NK-92 (cell line): ENCODE measurements around the gene CABLES2.

Experiments
- DNase-seq: peaks from one replicate; lab custom pipeline; 2025; ENCODE audit not compliant: unreplicated experiment; lab: John Stamatoyannopoulos, UW

The CABLES2 gene, protein sequence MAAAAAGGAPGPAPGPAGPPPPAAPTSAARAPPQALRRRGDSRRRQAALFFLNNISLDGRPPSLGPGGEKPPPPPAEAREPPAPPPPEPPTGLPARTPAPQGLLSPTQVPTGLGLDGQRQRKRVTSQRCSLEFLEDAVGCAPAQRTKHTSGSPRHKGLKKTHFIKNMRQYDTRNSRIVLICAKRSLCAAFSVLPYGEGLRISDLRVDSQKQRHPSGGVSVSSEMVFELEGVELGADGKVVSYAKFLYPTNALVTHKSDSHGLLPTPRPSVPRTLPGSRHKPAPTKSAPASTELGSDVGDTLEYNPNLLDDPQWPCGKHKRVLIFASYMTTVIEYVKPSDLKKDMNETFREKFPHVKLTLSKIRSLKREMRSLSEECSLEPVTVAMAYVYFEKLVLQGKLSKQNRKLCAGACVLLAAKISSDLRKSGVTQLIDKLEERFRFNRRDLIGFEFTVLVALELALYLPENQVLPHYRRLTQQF

DNA sequence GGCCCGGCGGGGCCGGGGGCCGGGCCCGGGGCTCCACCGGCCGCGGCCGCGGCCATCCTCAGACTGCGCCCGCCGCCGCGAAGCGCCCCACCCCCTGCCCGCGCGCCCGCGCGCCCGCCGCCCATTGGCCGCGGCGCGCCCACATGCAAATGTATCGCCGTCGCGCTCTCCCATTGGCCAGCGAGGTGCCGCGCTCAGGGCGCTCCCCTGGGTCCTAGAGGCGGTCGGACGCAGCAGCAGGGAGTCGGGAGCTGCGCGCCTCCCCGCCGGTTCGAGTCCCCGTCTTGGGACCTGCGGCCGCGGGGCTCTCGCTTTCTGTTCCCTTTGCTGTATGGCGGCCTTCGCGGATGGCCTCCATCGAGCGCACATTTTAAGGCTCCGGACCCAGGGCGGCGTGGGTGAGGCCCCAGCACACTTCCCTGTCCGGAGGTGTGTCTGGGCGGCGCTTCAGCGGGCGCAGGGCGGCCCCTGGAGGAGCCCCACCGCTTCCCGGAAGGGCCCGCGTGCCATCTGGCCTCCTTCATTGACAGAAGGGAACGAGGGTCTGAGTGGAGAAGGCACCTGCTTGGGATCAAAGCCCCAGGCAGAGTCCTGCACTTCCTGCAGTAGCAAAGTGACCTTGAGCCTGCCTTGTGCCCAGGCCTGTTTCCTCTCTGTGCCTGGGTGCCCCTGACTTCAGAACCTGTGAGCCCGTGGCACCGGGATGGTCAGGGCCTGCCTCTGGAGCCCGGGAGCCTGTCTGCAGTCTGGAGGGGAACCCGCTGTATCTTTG lies at the start of gene CABLES2:
Gene CABLES2, minus strand, starts transcription at position 65 of the 772 bp plus-strand sequence. Its CDS starts 9 bp downstream, at position 56.
- no peak for DNase-seq

DNA sequence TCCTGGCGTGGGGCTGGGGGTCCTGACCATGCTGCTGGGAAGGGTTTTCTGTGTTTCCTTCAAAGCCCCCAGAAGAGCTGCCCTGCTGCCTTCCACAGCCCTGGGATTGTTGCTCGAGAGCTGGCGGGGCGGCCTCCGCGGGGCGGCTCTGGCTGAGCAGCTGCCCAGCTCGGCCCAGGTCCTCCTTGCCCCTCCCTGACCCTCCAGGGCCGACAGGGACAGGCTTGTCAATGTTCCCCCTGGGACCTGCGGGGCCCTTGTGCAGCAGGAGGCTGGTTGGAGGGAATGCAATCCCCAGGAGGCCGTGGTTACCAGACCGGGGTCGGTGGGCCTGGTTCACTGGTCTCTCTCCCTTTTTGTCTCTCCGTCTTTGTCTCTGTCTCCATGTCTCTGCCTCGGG lies 48.8 kb upstream of the CABLES2 start:
- DNase-seq, result no peak

DNA sequence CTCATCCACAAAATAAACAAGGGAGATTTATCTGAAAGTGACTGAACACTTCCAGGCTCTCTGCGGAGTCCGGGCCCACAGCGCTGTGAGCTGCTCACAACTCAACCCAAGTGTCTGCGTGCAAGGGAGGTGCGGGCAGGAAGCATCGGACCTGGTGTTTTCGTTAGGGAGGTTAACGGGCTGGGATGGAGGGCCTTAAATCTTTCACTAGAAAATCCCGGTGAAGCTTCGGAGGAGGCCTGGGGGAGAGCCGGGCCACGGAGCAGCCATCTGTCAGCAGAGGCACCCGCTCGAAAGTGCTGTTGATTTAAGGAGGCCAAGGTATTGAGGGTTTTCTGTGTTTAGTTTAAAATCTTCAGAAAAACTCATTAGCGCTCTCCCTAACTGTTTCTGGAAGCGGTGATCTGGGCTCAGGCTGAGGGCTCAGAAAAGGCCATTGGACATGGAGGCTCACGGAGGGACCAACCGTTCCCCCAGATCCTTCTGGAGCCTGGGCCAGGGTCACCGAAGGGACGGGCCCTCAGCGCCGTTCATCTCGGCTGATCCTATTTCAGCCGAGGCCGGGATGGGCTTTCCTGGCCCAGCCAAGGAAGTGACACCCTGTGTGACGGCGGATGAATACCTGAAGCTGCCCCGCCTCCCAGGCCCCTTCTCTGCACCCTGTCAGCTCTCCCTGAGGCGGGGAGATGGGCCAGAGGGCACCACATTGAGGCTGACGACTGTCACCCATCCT lies 48.0 kb upstream of the CABLES2 start:
- DNase-seq, result no peak

DNA sequence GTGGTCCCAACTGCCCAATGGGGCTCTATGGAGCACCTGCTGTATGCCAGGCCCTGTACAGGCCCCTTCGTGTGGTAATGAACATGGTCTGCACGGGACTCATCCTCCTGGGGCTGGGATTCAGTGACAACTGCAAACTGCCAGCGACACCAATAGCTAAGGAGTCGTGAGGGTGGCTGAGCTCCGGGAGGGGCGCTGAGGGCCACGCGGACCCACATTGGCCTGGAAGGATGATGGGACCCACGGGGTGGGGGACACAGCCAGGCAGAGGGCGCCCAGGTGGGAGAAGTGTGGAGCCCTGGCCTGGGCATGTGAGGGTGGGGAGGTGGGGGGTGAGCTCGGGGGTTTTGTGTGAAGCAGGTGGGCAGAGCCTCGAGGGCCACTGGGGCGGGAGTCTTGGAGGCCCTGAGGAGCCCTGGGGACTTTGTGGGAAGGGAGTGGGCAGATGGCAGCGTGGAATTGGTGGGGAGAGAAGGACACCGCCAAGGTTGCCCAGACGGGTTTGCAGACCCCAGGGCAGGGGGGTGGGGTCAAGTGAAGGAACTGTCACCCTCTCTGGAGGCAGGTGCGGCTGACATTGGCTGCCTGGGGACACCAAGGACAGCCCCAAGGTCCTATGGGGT lies 46.2 kb upstream of the CABLES2 start:
- no peak for DNase-seq

DNA sequence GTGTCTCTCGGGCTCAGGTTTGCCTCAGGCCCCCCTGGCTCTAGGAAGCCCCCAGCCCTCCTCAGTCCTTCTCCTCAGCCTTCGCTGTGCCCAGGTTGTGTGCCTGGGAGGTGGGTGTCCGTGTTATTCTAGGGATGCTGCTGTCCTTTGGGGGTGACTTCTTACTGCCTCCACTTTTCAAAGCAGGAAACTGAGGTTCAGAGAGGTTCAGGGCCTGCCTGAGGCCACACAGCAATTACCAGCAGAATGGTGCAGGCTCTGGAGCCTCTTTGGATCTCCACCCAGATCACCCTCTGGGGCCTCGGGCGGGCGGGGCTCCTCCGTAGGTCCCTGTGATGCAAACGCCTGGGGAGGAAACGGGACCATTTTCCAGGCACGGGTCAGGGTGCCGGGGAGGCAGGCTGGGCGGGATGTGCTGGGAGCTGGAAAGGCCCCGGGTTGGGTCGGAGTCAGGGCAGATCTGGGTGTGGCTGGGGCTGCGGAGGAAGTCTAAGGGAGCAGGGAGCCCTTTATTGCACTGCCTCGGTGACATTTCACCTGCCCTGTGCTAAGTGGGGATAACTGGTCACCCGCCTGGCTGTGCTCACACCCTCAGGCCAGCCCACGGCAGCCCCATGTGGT lies 45.5 kb upstream of the CABLES2 start:
- no peak for DNase-seq

DNA sequence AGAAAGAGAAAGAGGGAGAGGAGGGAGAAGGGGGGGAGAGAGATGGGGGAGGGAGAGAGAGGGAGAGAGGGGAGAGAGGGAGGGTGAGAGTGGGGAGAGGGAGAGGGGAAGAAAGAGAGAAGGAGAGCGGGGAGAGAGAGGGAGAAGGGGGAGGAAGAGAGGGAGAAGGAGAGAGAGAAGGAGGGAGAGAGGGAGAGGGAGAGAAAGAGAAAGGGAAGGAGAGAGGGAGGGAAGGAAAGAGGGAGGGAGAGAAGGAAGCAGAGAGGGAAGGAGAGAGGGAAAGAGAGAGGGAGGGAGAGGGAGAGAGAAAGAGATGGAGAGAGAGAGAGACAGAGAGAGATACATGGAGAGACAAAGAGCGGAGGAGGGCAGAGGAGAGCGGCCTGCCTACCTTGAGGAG lies 44.9 kb upstream of the CABLES2 start:
- DNase-seq, result no peak

DNA sequence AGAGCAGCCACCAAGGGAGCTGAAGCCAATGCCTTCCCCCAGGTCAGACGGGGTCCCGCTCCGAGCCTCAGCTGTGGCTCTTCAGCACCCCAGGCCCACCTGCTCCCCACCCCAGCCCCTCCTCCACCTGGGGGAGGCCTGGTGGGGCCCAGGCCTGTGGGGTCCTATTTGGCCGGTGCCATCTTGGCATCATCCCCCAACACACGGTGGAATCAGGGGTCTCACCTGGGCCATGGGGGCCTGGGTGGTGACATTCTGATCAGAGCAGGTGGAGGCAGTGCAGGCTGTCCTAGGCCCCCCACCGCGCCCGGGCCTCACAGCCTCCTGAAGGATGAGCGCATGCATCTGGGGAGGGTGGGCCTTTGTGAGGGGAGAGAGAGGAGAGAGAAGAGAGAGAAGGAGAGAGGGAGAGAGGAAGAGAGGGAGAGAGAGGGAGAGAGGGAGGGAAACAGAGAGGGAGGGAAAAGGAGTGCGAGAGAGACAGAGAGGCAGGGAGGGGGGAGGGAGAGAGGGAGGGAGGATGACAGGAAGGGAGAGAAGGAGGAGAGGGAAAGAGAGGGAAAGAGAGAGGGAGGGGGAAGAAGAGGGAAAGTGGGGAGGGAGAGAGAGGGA lies 44.2 kb upstream of the CABLES2 start:
- DNase-seq, result no peak

DNA sequence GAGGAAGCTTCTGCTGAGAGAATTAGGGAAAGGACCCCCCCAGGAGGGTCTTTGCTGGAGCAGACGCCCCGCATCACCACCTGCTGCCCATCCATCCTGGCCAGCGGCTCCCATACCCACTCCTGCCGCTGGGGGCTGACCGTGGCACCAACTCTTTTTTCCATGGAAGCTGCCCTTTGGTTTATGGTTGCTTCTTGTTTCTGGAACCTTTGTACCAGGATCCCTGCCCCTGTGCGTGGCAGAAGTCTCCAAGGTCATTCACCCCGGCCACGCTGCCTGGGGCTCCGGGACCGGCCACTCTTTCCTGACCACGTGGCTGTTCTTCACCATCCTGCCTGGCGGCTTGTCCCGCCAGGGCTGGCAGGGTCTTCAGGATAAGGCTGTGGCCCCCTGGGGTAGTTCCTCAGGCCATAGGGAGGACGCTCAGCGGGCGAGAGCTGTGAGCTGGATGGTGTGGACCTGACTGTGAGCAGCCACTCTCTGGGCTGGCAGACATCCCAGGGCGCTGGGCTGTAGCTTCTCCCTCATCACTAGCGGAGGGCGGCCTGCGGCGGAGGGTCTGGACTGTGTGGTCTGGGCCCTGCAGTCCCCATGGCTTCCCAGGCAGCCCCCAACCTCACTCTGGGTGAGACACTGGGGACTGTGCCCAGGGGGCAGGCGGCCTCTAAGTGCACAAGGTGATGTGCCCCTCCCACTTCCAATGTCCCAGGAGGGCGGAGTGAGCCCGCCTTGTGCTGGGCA lies 43.0 kb upstream of the CABLES2 start:
- DNase-seq, result no peak

DNA sequence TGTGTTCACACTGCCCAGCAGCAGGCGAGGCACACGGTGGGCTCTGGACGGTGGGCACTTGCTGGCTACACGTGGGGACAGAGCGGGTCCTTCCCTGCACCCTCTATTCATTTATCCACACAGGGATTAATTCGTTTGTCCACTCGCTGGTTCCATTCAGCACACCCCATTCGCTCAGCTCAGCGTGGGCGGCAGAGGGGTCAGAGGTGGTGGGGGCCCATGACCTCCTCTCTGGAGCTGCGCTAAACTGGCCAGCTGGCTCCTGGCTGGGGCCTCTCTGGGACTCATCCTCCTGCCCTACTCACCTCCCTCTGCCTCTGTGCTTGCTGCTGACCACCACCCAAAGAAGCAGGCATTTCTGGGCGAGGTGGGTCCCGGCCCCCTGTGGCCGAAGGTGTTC lies 41.7 kb upstream of the CABLES2 start:
- no peak for DNase-seq

DNA sequence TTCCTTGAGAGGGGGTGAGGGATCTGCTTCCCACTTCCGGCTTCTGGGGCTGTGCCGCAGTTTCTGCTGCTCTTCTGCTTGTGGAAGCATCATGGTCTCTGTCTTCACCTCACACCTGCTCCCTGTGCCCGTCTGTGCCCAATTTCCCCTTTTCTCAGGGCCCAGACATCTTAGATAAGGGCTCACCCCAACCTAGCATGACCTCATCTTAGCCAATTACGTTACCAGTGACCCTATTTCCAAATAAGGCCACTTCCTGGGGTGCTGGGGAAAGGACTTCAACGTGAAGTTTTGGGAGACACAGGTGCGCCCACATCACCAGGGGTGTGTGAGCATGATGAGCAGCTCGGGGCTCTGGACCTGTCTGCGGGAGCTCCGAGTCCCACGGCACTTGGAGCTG lies 41.0 kb upstream of the CABLES2 start:
- DNase-seq, result no peak

DNA sequence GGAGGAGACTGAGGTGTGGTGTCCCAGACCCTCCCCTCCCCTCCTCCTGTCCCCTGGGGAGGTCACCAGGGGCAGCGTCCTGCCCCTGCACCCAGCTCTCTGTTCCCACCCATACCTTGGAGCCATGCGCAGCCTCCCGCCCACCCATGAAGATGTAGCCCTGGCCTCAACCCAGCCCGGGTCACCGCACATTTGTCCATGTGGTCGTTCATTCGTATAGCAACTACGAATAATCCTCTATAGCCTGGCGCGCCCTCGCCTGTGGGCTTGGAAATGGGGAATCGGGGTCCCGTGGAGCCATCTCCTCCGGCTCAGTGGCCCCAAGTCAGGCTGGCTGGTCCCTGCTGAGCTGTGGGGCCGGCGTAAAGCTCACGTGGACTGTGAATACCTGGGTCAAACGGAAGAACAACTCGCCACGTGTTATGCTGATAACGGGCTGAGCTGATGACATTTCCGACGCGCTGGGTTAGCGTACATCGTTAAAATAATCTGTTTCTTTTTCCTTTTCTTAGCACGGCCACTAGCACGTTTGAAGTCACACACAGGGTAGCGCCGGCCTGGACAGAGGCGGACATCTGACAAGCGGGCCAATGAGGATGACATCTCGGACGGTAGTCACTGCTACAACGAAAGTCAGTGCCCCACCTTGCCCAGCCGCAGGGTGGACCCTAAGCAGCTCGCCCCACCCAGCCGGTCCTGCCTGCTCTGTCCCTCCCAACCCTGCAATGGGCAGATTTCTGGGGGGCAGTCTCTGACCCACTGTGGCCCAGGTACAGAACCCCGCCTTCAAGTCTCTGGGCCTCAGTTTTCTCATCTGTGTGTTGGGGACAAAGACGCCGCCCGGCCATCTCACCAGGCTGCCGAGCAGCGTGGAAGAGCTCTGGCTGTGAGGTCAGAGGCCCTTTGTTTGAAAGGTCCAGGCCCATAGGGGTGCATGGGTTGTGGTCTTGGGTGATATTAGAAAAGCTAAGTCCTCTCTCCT lies 40.1 kb upstream of the CABLES2 start:
- no peak for DNase-seq

DNA sequence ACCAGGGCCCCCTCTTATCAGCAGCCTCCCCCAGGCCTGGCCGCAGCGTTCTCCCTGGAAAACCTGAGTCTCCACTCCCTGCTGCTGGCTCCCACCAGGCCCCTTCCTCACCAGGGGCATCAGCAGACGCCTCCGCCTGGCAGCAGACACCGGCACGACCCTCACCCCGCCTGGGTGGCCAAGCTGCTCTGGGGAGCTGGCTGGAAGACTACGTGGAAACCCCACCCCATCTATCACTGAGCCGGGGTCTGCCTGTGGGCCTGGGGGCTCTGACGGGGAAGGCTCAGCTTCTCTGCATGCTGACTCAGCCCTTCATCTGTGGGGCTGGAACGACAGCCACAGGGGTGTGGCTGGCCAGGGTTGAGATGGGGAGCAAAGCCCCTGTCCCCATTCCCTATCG lies 39.4 kb upstream of the CABLES2 start:
- no peak for DNase-seq

DNA sequence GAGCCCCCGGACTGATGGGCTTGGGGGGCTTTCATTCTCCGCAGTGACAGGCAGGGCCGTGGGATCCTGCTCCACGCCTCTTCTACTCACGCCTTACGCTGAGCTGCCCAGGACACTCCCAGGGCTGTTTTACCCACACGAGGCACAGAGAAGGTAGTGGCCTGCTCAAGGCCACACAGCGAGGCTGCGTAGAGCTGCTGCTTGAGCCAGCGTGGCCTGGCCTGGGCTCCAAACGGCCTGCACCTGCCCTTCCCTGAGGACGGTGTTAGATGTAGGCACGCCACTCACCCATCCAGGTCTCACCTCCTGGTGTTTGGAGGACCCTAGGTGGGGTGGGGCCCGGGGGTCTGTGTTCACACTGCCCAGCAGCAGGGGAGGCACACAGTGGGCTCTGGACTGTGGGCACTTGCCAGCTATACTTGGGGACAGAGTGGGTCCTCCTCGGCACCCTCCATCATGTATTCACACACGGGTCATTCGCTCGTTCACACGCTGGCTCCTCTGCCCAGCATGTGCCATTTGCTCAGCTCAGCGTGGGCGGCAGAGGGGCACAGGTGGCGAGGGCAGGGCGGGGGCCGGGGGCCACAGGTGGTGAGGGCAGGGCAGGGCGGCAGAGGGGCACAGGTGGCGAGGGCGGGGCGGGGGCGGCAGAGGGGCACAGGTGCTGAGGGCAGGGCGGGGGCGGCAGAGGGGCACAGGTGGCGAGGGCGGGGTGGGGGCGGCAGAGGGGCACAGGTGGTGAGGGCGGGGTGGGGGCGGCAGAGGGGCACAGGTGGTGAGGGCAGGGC lies 38.7 kb upstream of the CABLES2 start:
- DNase-seq, result no peak

DNA sequence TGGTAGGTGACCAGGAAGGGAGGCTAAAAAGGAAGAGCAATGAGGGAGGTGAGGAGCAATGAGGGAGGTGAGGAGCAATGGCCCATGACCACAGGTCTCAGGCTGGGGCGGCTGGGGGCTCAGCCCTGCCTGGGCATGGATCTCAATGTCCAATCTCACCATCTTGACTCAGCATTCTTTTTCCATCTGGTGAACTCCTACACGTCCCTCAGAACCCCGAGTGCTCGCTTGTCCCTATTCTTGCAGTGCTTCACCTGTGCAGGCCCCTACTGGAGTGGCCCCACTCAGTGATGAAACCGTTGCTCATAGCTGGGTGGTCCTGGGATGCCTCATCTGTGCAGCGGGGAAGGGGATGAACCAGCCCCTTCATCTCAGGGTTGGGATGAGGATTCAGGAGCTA lies 37.2 kb upstream of the CABLES2 start:
- no peak for DNase-seq

DNA sequence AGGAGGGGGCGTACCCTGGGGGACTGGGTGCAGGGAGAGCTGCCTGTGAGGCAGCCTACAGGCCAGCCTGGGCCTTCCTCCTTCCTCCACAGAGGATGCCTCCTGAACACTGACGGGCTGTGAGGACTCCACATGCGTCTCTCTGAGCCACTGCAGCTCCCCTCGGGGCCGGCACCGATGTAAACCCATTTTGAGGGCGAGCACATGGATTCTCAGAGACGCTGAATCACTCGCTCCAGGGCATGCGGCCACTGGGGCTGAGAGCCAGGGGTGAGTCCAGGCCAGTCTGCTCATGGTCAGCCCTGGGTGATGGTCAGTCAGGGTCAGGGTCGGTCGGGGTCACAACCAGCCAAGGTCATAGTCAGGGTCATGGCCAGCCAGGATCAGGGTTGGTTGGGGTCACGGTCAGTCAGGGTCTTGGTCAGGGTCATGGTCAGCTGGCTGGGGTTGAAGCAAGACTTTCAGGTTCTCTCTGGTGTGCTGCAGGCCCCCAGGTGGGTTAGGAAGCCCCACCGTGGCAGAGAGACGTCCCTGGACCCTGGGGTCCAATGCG lies 35.0 kb upstream of the CABLES2 start:
- no peak for DNase-seq

DNA sequence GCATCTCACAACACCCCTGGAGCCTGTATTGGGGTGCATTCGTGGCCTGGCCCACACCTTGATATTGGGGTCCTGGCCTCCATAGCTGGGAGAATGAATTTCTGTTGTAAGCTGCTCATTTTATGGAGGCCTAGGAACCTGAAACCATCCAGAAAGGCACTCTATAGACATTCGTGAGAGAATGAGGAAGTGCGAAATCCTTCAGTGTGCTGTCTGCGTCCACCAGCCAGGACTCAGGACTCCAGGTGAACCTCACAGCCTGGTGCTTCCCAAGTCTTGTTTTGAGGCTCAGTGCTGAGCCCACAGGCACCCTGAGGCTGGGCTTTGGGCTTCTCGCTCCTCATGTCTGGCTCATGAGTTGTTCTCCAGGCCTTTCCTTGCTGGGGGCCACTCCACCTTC lies 32.1 kb upstream of the CABLES2 start:
- DNase-seq, result no peak

DNA sequence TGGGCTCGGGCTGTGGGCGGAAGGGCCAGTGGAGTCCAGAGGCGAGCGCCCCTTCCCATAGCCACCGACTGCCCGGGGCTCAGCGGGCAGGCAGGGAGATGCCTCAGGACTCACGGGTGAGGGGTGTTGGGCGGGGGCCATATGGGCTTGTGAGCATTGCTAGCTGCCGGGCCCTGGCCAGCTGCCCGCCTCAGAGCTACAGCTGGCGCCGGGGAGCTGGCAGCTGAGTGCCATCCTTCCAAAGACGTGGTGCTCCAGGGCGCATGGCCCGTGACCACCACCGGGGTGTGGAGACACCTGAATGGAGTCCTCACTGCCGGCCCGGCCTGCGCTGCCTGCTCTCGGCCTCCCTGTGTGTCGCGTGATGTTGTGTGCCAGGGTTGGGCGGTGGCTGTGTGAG lies 30.8 kb upstream of the CABLES2 start:
- DNase-seq, result no peak
